ENCODE data around the gene AP1M1.
"Not testable (repeated sequence)": the region's sequence is repeated elsewhere in the genome, so short reads cannot be mapped to it uniquely, and the experiment has no call there.

The AP1M1 gene

DNA sequence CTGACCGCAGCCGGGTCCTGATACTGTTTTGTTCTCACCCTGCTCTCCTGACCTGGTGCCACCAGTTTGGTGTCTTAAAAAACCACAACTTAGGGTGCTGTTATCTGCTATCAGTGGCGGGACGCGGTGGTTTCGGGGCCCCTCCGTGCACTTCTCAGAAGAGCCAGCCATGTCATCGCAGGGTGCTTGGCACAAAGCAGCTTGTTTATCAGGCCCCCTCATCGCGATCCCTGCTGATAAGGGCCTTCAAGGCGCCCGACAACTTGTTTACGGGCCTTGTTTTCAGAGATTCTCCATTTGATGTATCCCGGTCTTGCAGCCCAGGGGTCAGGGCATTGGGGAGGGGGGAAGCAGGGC lies 68.9 kb downstream of the AP1M1 start:
- Histone ChIP-seq H3K27ac (ENCODE audit: low read depth, low read length) (no peak overlapping the region), H3K9ac (ENCODE audit: low read depth, low read length) (no peak overlapping the region), H3K4me3 (ENCODE audit: low read length) (no peak overlapping the region), H3K4me1 (ENCODE audit: insufficient read depth, low read length) (no peaks in the 10 kb centered on the region), H3K9me3 (ENCODE audit: insufficient read depth, low read depth, low read length) (no peaks in the 10 kb centered on the region), H3K36me3 (ENCODE audit: insufficient read depth, low read length) (no peaks in the 10 kb centered on the region), H3K27me3 (ENCODE audit: insufficient read depth, low read length) (no peaks in the 10 kb centered on the region)
- WGBS = 86% methylated on average over 14 of the region's 14 CpGs

DNA sequence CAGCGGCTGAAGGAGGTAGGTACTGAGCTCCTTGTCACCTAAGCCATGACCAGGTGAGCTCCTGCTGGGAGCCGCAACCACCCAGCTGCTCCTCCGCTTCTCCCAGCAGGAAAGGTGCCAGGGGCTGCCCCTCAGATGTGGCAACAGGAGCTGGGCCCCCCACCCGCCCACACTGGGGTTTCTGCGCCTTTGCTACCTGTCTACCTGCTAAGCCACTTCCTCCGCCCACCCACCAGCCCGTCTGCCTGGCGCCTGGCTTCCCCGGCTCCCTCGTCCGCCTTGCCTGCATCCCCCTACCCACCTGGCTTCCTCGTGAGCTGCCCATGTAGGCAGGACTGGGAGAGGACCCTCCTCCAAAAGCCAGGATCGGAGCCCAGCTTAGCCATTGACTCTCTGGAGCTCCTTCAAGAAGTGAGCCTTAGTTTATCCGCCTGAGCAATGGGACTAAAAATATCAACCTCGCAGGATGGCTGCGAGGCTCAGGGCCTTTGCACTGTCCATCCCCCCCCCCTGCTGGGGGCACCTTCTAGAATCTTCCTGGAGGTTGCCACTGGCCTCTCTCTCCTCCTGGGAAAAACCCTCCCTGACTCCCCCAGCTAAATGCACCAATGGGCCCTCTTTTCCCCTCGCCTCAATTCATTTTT lies 71.1 kb downstream of the AP1M1 start:
- Histone ChIP-seq H3K27me3 (ENCODE audit: insufficient read depth, low read length) (no peaks in the 10 kb centered on the region), H3K4me3 (ENCODE audit: low read length) (no peak overlapping the region), H3K36me3 (ENCODE audit: insufficient read depth, low read length) (no peaks in the 10 kb centered on the region), H3K4me1 (ENCODE audit: insufficient read depth, low read length) (no peaks in the 10 kb centered on the region), H3K9ac (ENCODE audit: low read depth, low read length) (no peak overlapping the region), H3K27ac (ENCODE audit: low read depth, low read length) (no peak overlapping the region), H3K9me3 (ENCODE audit: insufficient read depth, low read depth, low read length) (no peaks in the 10 kb centered on the region)
- WGBS = 91% methylated on average over 17 of the region's 17 CpGs

DNA sequence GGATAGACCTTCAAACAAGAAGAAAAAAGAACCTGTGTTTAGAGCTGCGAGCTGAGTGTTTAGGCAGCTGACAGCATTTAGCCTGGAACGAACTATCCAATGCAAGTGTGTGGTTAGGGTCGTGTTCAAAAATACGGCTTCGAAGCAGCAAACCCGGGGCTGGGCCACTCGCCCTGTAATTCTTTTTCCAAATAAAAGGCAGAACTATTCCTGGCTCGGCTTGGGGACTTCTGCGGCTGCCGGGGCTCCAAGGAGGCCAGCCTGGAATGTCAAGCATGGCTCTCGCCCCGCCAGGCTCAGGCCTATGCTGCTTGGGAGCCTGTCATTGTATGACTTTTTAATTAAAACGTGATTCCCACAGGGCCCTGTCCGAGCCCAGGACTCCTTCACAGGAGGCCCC lies 75.2 kb downstream of the AP1M1 start:
- Histone ChIP-seq H3K9me3 (ENCODE audit: insufficient read depth, low read depth, low read length) (no peaks in the 10 kb centered on the region), H3K4me1 (ENCODE audit: insufficient read depth, low read length) (no peaks in the 10 kb centered on the region), H3K27ac (ENCODE audit: low read depth, low read length) (no peak overlapping the region), H3K4me3 (ENCODE audit: low read length) (no peak overlapping the region), H3K27me3 (ENCODE audit: insufficient read depth, low read length) (no peaks in the 10 kb centered on the region), H3K9ac (ENCODE audit: low read depth, low read length) (no peak overlapping the region), H3K36me3 (ENCODE audit: insufficient read depth, low read length) (no peaks in the 10 kb centered on the region)
- WGBS = 85% methylated on average over 14 of the region's 14 CpGs

DNA sequence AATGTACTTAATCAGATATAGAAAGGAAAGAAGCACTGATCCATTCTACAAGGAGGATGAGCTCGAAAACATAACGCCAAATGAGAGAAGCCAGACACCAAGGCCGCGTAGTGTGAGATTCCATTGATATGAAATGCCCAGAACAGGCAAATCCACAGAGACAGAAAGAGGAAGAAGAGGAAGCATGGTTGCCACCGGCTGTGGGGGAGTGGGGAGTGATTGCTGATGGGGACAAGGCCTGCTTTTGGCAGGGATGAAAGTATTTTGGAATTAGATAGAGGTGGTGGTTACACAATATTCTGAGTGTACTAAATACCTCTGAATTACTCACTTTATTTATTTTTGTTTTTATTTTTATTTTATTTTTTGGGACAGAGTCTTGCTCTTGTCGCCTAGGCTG lies 76.7 kb downstream of the AP1M1 start:
- no peak overlapping the region for H3K9ac ChIP-seq (ENCODE audit: low read depth, low read length)
- no peaks in the 10 kb centered on the region for H3K27me3 ChIP-seq (ENCODE audit: insufficient read depth, low read length)
- H3K4me3 ChIP-seq (ENCODE audit: low read length) = no peak overlapping the region
- H3K9me3 ChIP-seq (ENCODE audit: insufficient read depth, low read depth, low read length) = no peaks in the 10 kb centered on the region
- no peaks in the 10 kb centered on the region for H3K4me1 ChIP-seq (ENCODE audit: insufficient read depth, low read length)
- H3K36me3 ChIP-seq (ENCODE audit: insufficient read depth, low read length) = no peaks in the 10 kb centered on the region
- no peak overlapping the region for H3K27ac ChIP-seq (ENCODE audit: low read depth, low read length)
- 94% methylated on average over 6 of the region's 6 CpGs for WGBS

DNA sequence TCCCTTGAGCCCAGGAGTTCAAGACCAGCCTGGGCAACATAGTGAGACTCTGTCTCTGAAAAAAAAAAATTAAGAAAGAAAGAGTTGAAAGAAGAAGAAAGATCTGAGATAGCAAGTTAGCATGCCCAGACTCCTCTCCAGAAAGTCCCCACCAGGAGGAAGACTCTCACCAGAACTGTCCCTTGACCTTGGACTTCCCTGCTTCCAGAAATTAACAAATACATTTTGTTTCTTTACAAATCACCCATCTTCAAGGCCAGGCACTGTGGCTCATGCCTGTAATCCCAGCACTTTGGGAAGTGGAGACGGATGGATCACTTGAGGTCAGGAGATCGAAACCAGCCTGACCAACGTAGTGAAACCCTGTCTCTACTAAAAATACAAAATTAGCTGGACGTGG lies 82.6 kb downstream of the AP1M1 start:
- 88% methylated on average over 4 of the region's 4 CpGs for WGBS
- no peaks in the 10 kb centered on the region for H3K9me3 ChIP-seq (ENCODE audit: insufficient read depth, low read depth, low read length)
- H3K36me3 ChIP-seq (ENCODE audit: insufficient read depth, low read length) = no peaks in the 10 kb centered on the region
- H3K27me3 ChIP-seq (ENCODE audit: insufficient read depth, low read length) = no peaks in the 10 kb centered on the region
- no peaks in the 10 kb centered on the region for H3K4me1 ChIP-seq (ENCODE audit: insufficient read depth, low read length)
- no peak overlapping the region for H3K4me3 ChIP-seq (ENCODE audit: low read length)
- no peak overlapping the region for H3K27ac ChIP-seq (ENCODE audit: low read depth, low read length)
- H3K9ac ChIP-seq (ENCODE audit: low read depth, low read length) = no peak overlapping the region

DNA sequence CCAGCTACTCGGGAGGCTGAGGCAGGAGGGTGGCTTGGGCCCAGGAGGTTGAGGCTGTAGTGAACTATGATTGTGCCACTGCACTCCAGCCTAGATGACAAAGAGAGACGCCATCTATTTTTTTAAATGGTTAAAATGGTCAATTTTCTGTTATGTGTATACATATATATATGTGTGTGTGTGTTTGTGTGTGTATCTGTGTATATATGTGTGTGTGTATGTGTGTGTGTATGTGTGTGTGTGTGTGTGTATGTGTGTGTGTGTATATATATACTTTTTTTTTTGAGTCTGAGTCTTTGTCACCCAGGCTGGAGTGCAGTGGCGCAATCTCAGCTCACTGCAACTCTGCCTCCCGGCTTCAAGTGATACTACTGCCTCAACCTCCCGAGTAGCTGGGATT lies 84.0 kb downstream of the AP1M1 start:
- Histone ChIP-seq H3K27me3 (ENCODE audit: insufficient read depth, low read length) (no peaks in the 10 kb centered on the region), H3K4me1 (ENCODE audit: insufficient read depth, low read length) (no peaks in the 10 kb centered on the region), H3K36me3 (ENCODE audit: insufficient read depth, low read length) (no peaks in the 10 kb centered on the region), H3K27ac (ENCODE audit: low read depth, low read length) (no peak overlapping the region), H3K4me3 (ENCODE audit: low read length) (no peak overlapping the region), H3K9me3 (ENCODE audit: insufficient read depth, low read depth, low read length) (no peaks in the 10 kb centered on the region), H3K9ac (ENCODE audit: low read depth, low read length) (no peak overlapping the region)
- WGBS = 89% methylated on average over 5 of the region's 5 CpGs

DNA sequence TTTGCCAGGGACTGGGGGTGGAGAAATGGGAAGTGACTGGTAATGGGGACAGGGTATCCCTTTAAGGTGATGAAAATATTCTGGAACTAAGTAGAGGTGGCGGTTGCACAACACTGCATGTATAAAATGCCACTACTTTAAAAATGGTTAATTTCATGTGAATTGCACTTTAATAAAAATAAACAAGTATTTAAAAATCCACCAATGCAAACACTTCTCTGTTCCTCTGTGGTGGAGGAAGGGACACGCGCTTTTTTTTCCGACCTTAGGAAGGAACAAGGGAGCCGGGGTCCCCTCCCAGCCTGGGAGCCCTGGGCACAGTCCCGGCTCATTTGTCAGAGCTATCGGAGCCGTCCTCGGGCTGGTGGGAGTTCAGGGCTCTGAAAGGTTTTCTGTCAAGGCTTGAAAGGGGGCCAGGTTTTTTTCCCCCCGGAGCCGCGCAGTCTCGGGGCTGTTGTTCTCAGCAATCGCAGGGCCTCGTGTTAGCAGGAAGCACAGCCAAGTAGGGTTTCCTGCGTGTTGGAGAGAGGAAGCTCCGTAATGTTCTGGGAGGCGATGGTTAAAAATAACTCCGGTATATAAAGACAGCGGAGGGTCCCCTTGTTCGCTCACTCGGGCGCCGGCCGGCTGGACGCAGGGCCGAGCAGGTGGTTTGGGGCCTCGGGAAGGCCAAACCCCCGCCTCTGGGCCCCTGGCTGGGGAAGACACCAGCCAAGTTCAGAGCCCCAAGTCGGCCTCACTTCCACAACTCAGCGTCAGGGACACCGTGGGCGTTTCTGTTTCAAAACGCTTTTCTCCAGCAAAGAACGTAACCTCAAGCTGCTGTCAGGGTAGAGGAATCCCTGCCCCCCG lies 85.7 kb downstream of the AP1M1 start:
- H3K36me3 ChIP-seq (ENCODE audit: insufficient read depth, low read length) = no peaks in the 10 kb centered on the region
- H3K27me3 ChIP-seq (ENCODE audit: insufficient read depth, low read length) = no peaks in the 10 kb centered on the region
- WGBS = 89% methylated on average over 36 of the region's 36 CpGs
- no peak overlapping the region for H3K27ac ChIP-seq (ENCODE audit: low read depth, low read length)
- no peaks in the 10 kb centered on the region for H3K4me1 ChIP-seq (ENCODE audit: insufficient read depth, low read length)
- H3K4me3 ChIP-seq (ENCODE audit: low read length) = no peak overlapping the region
- no peaks in the 10 kb centered on the region for H3K9me3 ChIP-seq (ENCODE audit: insufficient read depth, low read depth, low read length)
- no peak overlapping the region for H3K9ac ChIP-seq (ENCODE audit: low read depth, low read length)

DNA sequence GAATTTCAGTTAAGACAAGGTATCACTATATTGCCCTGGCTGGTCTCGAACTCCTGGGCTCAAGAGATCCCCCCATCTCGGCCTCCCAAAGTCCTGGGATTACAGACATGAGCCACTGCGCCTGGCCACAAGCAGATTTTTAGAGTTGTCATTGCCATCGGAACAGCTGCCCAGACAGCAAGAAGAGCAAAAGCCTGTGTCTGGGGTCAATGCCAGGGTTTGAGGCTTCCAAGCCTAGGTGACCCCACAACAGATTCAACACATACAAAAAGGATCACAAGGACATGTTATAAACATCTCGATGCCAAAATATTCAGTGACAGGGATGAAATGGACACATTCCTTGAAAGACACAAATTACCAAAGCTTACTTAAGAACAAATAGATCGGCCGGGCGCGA lies 86.8 kb downstream of the AP1M1 start:
- Histone ChIP-seq H3K4me3 (ENCODE audit: low read length) (no peak overlapping the region), H3K9ac (ENCODE audit: low read depth, low read length) (no peak overlapping the region), H3K27me3 (ENCODE audit: insufficient read depth, low read length) (no peaks in the 10 kb centered on the region), H3K9me3 (ENCODE audit: insufficient read depth, low read depth, low read length) (no peaks in the 10 kb centered on the region), H3K36me3 (ENCODE audit: insufficient read depth, low read length) (no peaks in the 10 kb centered on the region), H3K4me1 (ENCODE audit: insufficient read depth, low read length) (no peaks in the 10 kb centered on the region), H3K27ac (ENCODE audit: low read depth, low read length) (no peak overlapping the region)
- WGBS = 97% methylated on average over 9 of the region's 9 CpGs

DNA sequence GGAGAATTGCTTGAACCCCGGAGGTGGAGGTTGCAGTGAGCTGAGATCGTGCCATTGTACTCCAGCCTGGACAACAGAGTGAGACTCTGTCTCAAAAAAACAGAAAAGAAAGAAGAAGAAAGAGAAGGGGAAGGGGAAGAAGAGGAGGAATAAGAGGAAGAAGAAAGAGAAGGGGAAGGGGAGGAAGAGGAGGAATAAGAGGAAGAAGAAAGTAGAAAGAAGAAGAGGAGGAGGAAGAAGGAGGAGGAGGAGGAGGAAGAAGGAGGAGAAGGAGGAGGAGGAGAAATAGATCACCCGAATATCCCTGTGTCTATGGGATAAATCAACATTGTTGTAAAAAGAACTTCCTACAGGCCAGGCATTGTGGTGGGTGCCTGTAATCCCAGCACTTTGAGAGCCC lies 87.4 kb downstream of the AP1M1 start:
- not testable (repeated sequence) for H3K4me3 ChIP-seq (ENCODE audit: low read length); H3K4me1 ChIP-seq (ENCODE audit: insufficient read depth, low read length); H3K9me3 ChIP-seq (ENCODE audit: insufficient read depth, low read depth, low read length); H3K9ac ChIP-seq (ENCODE audit: low read depth, low read length); H3K27me3 ChIP-seq (ENCODE audit: insufficient read depth, low read length); H3K36me3 ChIP-seq (ENCODE audit: insufficient read depth, low read length); H3K27ac ChIP-seq (ENCODE audit: low read depth, low read length)
- WGBS = 95% methylated on average over 3 of the region's 3 CpGs

DNA sequence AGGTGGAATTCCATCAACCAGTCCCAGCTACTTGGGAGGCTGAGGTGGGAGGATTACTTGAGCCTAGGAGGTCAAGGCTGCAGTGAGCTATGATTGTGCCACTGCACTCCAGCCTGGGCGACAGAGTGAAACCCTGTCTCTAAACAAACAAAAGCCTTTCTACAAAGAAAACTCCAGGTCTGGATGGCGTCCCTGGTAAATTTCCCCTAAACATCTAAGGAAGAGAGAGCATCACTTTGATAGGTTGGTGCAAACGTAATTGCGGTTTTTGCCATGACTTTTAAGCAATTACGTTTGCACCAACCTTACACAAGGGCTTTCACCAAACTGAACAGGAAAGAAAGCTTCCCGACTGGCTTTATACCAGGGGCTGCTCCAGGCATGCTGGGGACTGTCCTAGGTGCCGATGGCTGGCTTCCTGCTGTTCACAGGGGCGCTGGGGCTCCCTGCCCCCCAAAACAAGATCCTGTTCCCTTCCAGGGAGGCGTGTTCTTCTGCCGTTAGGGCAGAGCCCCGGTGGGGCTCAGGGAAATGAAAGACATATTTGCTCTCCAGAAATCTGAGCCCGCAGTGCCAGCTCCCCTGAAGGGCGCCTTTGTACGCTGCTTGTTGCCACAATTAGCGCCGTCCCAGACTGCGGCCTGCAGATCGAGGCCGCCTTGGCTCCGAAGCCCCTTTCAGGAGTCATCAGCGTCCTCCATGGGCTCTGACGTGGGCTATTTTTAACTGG lies 88.2 kb downstream of the AP1M1 start:
- Histone ChIP-seq H3K4me3 (ENCODE audit: low read length) (no peak overlapping the region), H3K9me3 (ENCODE audit: insufficient read depth, low read depth, low read length) (no peaks in the 10 kb centered on the region), H3K27ac (ENCODE audit: low read depth, low read length) (no peak overlapping the region), H3K27me3 (ENCODE audit: insufficient read depth, low read length) (no peaks in the 10 kb centered on the region), H3K9ac (ENCODE audit: low read depth, low read length) (no peak overlapping the region), H3K4me1 (ENCODE audit: insufficient read depth, low read length) (no peaks in the 10 kb centered on the region), H3K36me3 (ENCODE audit: insufficient read depth, low read length) (no peaks in the 10 kb centered on the region)
- 73% methylated on average over 22 of the region's 22 CpGs for WGBS

DNA sequence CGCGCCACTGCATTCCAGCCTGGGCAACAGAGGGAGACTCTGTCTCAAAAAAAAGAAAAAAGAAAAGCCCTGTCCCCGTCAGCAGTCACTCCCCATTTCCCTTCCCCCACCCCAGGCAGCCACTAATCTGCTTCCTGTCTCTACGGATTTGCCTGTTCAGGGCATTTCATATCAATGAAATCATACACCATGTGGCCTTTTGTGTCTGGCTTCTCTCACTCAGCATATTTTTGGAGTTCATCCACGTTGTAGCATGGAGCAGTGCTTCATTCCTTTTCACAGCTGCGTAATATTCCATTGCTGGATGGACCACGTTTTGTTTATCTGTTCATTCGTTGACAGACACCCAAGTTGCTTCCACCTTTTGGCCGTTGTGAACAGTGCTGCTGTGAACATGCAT lies 90.8 kb downstream of the AP1M1 start:
- 85% methylated on average over 9 of the region's 9 CpGs for WGBS

More for the DNA sequence above, 90.8 kb downstream of the AP1M1 start:
- Histone ChIP-seq H3K27ac (ENCODE audit: low read depth, low read length) (no peak overlapping the region), H3K36me3 (ENCODE audit: insufficient read depth, low read length) (no peaks in the 10 kb centered on the region), H3K4me1 (ENCODE audit: insufficient read depth, low read length) (no peaks in the 10 kb centered on the region), H3K27me3 (ENCODE audit: insufficient read depth, low read length) (no peaks in the 10 kb centered on the region), H3K9me3 (ENCODE audit: insufficient read depth, low read depth, low read length) (no peaks in the 10 kb centered on the region), H3K4me3 (ENCODE audit: low read length) (no peak overlapping the region), H3K9ac (ENCODE audit: low read depth, low read length) (no peak overlapping the region)

Data from HUES64 (cell line).